ENCODE measurements around the gene FAM120AOS.

DNA sequence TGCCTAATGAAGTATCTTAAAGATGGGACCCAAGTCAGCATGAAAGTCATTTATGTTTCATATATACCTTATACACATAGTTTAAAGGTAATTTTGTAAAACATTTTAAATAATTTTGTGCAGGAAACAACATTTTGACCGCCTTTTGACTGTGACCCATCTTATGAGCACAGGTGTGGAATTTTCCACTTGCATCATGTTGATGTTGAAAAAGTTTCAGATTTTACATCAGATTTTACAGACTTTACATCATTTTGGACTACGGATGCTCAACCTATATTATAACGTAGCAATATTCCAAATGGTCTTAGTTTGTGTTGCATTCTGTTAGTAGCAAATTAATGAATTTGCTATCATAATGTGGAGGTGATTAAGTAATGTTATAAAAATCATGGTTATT is 21.7 kb upstream of the FAM120AOS start:
- TF ChIP-seq, protein P1, sequence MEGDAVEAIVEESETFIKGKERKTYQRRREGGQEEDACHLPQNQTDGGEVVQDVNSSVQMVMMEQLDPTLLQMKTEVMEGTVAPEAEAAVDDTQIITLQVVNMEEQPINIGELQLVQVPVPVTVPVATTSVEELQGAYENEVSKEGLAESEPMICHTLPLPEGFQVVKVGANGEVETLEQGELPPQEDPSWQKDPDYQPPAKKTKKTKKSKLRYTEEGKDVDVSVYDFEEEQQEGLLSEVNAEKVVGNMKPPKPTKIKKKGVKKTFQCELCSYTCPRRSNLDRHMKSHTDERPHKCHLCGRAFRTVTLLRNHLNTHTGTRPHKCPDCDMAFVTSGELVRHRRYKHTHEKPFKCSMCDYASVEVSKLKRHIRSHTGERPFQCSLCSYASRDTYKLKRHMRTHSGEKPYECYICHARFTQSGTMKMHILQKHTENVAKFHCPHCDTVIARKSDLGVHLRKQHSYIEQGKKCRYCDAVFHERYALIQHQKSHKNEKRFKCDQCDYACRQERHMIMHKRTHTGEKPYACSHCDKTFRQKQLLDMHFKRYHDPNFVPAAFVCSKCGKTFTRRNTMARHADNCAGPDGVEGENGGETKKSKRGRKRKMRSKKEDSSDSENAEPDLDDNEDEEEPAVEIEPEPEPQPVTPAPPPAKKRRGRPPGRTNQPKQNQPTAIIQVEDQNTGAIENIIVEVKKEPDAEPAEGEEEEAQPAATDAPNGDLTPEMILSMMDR (IDR thresholded peaks at IDR 0.05; ENCODE audit: insufficient read depth, low read length, poor library complexity, severe bottlenecking), result no peak
- TF ChIP-seq EZH2phosphoT487 (conservative IDR thresholded peaks at IDR 0.05; ENCODE audit: low read length), result no peak
